ENCODE measurements around the gene RAF1. TPM values are rescaled to one million over a fixed set of nuclear protein-coding genes. Genes with fewer than 3 reads are reported as not detected.
A peak's percentile ranks its signal among the peaks of the same experiment; 100 is the strongest.
"Not testable (repeated sequence)": the region's sequence is repeated elsewhere in the genome, so short reads cannot be mapped to it uniquely, and the experiment has no call there.

RAF1 gene
- total RNA-seq, 1 donor: 97.8 TPM

GRCh38 chr3:12679468-12679867, 15.6 kb upstream of the RAF1 start:
- DNase-seq (ENCODE audit: low read depth in 2 of 3, low spot score in 2 of 3): no peak

- DNase-seq (ENCODE audit: low read depth in 2 of 3, low spot score in 2 of 3): no peak
These were observed 13.7 kb upstream of the RAF1 start for GRCh38 chr3:12677616-12678015.

- DNase-seq (ENCODE audit: low read depth in 2 of 3, low spot score in 2 of 3): no peak
These were observed 11.3 kb upstream of the RAF1 start for GRCh38 chr3:12675115-12675810.

- DNase-seq (ENCODE audit: low read depth in 2 of 3, low spot score in 2 of 3): not testable (repeated sequence)
These were observed 10.2 kb upstream of the RAF1 start for GRCh38 chr3:12673956-12674736.

- no peak for DNase-seq (ENCODE audit: low read depth in 2 of 3, low spot score in 2 of 3)
These were observed 7.2 kb upstream of the RAF1 start for GRCh38 chr3:12671120-12671450.

- DNase-seq (ENCODE audit: low read depth in 2 of 3, low spot score in 2 of 3): no peak
These were observed 6.6 kb upstream of the RAF1 start for GRCh38 chr3:12670365-12671119.

GRCh38 chr3:12663401-12663935, 449 bp downstream of the RAF1 start:
- peak in 1 of 3 donors; percentile 19 for DNase-seq (ENCODE audit: low read depth in 2 of 3, low spot score in 2 of 3)

- peak; percentile 6 to 19 (median 17) for DNase-seq (ENCODE audit: low read depth in 2 of 3, low spot score in 2 of 3)
These were observed 1.1 kb downstream of the RAF1 start for GRCh38 chr3:12662593-12663400.

GRCh38 chr3:12661926-12662592, 1.9 kb downstream of the RAF1 start:
- DNase-seq (ENCODE audit: low read depth in 2 of 3, low spot score in 2 of 3): no peak

- DNase-seq (ENCODE audit: low read depth in 2 of 3, low spot score in 2 of 3): not testable (repeated sequence)
These were observed 2.5 kb downstream of the RAF1 start for GRCh38 chr3:12661375-12661774.

- DNase-seq (ENCODE audit: low read depth in 2 of 3, low spot score in 2 of 3): no peak
These were observed 3.7 kb downstream of the RAF1 start for GRCh38 chr3:12660196-12660595.

- no peak for DNase-seq (ENCODE audit: low read depth in 2 of 3, low spot score in 2 of 3)
These were observed 4.5 kb downstream of the RAF1 start for GRCh38 chr3:12659316-12660015.

- DNase-seq (ENCODE audit: low read depth in 2 of 3, low spot score in 2 of 3): no peak
These were observed 5.3 kb downstream of the RAF1 start for GRCh38 chr3:12658593-12659058.

GRCh38 chr3:12656850-12657249, 7.1 kb downstream of the RAF1 start:
- no peak for DNase-seq (ENCODE audit: low read depth in 2 of 3, low spot score in 2 of 3)

GRCh38 chr3:12656193-12656592, 7.7 kb downstream of the RAF1 start:
- DNase-seq (ENCODE audit: low read depth in 2 of 3, low spot score in 2 of 3): no peak

GRCh38 chr3:12655701-12656100, 8.2 kb downstream of the RAF1 start:
- DNase-seq (ENCODE audit: low read depth in 2 of 3, low spot score in 2 of 3): no peak

- no peak for DNase-seq (ENCODE audit: low read depth in 2 of 3, low spot score in 2 of 3)
These were observed 10.2 kb downstream of the RAF1 start for GRCh38 chr3:12653747-12654146.

- no peak for DNase-seq (ENCODE audit: low read depth in 2 of 3, low spot score in 2 of 3)
These were observed 15.4 kb downstream of the RAF1 start for GRCh38 chr3:12648384-12648959.
